Activated T-cell treated with anti-CD3 and anti-CD28 coated beads, Interleukin-2, amount 50 U/mL, for 48 hours (primary cell): ENCODE measurements around the gene DIAPH1.
"Not testable (repeated sequence)": the region's sequence is repeated elsewhere in the genome, so short reads cannot be mapped to it uniquely, and the experiment has no call there.

Experiments
- DNase-seq, 2 experiments: peaks; one replicate each; pipeline ENCODE4 v3.0.0-alpha.2; 2020

DIAPH1 gene

DNA sequence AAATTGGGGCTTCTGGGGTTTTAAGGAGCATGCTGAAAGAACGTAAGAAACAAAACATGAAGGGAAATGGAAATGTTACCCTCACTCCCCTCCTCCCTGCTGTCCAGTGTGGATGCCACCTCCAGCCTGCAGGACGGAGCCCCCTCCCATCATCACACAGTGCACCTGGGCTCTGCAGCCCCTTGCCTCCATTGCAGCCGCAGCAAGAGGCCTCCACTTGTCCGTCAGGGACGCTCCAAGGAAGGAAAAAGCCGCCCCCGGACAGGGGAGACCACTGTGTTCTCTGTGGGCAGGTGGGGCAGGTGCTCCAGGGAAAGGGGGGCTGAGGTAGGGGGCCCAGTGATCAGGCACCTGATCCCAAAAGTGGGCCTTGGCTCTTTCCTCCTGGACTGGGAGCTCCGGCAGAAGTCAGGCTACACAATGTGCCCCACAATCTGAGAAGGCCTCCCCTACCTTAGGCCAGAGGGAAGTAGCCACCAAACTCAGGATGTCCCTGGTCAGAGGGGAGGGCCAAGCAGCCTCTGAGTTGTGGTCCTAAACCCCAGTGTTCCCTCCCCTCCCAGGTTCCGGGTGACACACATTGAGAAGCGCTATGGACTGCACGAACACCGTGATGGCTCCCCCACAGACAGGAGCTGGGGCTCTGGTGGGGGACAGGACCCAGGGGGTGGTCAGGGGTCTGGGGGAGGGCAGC, 20.7 kb upstream of the DIAPH1 start:
- DNase-seq = no peak

DNA sequence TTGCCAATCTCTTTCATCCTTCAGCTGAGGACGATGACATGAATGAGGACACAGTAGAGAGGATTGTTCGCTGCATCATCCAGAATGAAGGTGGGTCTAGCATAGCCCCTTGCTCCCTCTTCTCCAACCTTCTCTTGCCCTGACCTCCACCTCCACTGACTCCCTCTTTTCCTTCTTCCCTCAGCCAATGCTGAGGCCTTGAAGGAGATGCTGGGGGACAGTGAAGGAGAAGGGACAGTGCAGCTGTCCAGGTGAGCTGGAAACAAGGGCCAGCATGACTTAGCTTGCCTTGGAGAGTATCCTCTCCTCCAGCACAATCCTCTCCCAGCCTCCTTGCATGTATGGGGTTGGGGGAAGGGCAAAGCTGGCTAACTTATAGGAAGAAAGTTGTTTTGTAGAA, 20.0 kb upstream of the DIAPH1 start:
- DNase-seq = no peak

DNA sequence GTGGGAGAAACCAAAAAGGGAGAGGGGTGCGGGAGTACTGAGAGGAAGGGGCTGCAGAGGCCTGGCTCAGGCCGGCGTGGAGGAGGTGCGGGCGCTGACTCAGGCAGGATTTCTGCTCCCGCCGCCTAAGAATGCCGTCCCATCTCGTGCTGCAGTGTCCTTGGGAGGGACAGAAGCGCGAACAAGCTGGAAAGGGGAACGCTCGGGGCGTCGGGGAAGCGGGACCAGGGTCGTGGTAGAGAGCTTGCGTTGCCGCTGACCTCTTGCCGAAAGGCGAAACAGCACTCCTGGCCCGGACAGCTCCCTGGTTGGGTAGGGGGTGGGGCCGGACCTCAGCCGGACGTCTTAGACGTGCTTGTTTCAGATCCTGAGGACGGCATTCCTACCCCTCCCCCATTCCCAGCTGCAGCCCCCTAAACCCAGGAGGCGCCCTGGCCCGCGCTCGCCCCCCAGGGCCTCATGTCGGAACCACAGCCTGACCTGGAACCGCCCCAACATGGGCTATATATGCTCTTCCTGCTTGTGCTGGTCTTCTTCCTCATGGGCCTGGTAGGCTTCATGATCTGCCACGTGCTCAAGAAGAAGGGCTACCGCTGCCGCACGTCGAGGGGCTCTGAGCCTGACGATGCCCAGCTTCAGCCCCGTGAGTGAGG, 19.1 kb upstream of the DIAPH1 start:
- DNase-seq = peak; percentile 73 to 78

DNA sequence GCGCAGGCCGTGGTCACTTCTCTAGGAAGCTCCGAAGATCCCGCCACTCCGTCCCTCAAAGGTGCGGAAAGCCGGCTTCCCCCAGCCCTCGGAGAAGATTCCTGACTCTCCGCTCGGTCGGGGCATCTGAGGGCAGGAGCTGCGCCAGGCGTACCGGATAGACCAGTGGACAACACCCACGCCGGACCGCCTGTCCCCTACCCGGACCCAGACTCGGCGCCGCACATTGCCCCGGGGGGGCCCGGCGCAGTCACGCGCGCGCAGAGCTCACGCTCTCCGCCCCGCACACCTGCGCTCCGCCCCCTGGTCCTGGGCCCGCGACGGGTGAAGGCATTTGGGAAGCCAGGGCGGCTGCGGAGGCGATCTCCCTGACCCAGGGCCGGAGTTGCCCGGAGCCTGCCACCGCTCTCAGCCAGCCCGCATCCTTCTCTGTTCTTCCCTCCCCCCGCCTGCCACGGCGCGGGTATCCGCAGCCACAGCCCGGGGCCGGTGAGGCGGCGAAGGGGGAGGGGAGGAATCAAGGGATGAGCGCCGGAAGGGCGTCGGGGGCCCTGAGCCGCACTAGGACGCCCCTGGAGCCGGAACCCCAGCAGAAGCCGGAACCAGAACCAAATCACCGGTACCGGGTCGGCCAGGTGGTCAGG, 18.4 kb upstream of the DIAPH1 start:
- peak; percentile 72 to 77 for DNase-seq

DNA sequence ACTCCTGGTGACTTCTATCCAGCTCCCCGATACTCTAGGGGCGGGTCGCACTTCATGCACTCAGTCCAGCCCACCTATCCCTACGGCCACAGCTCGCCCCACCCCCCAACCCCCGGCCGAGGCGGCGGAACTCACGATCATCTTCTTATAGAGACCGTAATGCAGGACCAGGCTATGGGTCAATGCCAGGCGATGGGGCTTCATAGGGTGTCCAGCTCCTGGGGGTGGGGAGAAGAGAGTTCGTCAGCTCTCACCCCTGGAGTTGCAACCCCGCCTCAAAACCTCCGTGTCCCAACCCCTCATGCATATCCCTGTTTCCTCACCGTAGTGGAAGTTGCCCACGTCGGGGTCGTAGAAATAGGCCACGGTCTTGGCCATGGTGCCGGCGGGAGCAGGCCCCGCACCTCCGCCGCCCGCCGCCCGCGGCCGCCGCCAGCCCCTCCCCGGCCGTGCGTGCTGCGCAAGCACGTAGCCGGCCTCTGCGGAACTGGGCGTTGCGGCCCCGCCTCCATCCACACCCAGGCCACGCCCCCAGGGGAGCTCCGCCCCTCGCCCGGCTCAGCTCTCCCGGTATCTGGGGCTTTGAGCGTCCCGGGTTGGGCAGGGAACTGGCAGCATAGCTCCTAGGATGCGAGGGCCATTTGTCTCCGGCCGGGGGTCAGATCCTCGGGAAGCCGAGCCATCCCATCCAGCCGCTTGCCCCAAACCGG, 17.8 kb upstream of the DIAPH1 start, which contains the start of the genes HDAC3 and RELL2:
Gene HDAC3, minus strand, starts transcription at position 437 of the 710 bp plus-strand sequence. Its CDS starts 59 bp downstream, at position 378.
Gene RELL2, plus strand, starts transcription at position 585 of the 710 bp plus-strand sequence. CDS start 1,229 bp downstream, outside the sequence.
- peak; percentile 96 to 98 for DNase-seq

DNA sequence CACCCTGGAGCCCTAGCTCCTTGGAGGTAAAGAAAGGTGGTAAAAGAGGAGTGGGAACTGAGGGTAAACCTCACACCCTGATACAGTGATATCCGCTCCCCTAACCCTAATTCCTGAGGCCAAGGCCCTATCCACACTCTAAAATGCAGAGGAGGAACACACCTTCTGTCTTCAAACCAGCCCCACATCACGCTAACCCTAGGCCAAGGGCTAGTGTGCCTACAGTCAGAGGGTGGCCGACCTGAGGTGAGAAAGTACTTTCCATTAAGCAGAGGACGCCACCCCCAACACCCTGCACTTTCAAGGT, 17.3 kb upstream of the DIAPH1 start:
- no peak for DNase-seq

DNA sequence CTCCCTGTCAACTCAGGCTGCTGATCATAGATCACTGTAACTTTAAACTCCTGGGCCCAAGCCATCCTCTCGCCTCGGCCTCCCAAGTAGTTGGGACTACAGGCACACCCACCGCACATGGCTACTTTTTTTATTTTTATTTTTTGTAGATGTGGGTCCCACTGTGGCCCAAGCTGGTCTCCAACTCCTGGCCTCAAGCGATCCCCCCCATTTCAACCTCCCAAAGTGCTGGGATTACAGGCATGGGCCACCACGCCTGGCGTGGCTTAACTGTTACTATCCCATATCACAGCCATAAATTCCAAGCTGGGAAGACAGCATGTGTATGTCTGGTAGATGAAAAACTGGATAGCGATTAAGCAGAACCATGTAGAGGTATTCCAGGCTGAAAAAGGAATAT, 16.8 kb upstream of the DIAPH1 start:
- peak in 1 of 2 experiments; percentile 1 for DNase-seq

DNA sequence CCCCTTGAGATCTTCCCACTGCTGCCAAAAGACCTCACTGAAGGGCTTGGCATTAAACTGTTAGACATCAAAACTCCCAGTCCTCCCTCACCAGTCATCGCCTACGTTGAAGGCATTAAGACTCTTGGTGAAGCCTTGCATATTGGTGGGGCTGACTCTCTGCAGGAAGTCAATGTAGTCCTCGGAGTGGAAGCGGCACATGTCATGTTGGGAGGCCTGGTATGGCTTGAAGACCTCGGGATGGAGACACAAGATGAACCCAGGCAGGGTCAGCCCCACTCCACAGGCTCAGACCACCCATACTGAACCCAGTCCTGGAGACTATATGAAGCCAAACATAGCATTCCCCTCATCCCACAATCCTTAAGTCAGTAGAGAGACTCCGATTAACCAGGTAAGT, 15.9 kb upstream of the DIAPH1 start:
- DNase-seq = peak; percentile 15

DNA sequence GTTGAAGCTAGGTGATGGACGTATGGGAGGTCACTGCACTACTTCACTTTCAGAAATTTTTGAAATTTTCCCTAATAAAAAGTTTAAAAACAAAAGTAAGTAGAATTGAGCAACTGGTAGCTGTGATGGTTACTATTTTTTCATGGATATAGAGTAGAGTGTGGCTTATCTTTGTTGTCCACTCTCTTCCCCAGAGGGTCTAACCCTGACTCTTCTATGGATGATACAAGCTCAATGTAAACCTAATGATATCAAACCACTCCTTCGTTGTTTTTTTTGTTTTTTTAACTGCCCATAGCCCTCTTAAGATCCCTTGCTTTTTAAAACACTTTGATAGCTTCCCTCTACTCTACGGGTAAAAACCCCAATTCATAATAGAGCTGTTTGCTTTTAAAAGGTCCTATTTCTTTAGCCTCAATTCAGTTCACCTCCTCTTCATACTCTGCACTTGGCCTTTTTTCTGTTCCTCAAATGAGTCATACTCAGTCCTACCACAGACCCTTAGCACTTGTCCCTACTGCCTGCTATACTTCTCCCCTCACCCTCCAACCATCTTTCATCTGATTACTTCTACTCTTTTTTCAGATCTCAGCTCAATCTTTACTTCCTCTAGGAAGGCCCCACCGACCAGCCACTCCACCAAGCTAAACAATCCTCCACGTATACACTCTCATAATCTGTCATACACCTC, 15.2 kb upstream of the DIAPH1 start:
- peak; percentile 14 to 17 for DNase-seq

DNA sequence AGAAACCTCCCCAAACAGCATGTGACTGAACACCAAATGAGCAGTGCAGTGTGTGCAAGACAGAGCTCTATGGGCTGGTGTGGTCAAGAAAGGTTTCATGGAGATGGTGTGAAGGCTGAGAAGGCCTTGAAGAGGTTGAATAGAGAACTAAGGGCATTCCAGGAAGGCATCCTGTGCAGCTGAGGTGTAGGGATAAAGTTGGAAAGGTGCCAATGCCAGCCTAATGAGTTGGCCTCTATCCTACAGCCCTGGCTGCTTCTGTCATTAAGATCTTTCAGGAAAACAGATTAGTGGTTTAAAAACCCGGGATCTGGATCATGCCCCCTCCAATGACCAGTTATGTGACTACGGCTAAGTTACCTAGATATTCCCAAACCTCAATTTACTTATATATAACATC, 13.8 kb upstream of the DIAPH1 start:
- DNase-seq = peak in 1 of 2 experiments; percentile 7

DNA sequence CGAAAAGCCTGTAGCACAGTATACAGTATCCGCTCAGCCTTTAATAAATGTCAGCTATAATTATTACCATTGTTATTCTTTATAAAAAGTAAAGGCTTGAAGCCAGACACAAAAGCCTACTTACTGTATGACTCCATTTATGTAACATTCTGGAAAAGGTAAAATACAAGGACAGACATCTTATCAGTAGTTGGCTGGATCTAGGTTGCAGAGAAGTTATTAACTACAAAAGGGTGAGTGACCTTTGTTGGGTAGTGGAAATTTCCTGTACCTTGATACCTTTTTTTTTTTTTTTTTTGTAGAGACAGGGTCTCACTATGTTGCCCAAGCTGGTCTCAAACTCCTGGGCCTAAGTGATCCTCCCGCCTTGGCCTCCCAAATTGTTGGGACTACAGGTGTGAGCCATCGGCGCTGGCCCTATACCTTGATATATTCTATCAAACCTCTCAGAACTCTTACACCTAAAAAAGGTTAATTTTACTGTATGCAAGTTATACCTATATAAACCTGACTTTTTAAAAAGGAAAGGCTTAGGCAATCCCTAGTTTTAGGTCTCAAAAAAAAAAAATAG, 11.9 kb upstream of the DIAPH1 start:
- DNase-seq = no peak

DNA sequence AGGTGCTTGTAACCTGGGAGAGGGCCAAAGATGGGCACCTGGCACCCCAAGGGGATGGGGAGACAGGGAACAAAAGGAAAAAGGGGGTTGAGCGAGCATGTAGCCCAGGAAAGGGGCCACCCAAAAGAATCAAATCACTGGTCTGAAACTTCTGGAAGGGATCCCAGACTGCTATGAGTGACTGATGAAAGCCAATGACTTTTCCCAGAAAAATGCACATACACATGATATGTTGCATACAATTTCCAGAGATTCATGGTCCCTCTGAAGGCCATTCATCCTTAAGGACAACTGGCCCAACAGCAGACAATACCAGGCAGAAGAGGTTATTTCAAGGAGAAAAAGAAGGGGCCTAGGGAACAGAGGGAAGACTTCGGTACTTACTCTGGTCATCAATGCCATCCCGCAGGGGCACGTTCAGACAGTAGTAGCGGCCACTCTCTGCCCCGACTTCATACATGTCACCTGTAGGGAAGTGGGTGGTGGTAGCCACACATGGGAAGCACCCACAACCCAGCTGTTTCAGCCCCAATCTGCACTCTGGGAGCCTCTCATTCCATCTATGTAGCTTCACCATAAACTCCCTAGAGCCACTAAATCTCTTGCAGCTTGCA, 9.5 kb upstream of the DIAPH1 start:
- no peak for DNase-seq

DNA sequence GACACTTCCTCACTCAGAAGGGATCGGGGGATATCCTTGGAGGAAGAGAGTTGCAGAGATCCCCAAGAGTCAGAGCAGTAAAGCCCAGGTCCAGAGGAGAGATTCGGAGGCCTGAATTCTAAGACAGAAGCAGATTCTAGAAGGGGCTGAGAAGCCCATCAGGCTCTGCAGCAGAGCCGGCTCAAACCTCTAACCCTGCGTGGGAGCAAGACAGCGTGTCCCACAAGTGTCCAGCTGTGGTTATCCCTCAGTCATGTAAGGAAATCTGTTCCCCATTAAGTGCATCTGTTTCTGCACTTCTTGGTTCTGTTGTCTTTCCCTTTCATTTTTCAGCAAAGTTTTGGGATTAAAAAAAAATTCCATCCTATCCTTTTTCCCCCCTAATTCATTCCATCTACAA, 4.8 kb upstream of the DIAPH1 start:
- DNase-seq = no peak

DNA sequence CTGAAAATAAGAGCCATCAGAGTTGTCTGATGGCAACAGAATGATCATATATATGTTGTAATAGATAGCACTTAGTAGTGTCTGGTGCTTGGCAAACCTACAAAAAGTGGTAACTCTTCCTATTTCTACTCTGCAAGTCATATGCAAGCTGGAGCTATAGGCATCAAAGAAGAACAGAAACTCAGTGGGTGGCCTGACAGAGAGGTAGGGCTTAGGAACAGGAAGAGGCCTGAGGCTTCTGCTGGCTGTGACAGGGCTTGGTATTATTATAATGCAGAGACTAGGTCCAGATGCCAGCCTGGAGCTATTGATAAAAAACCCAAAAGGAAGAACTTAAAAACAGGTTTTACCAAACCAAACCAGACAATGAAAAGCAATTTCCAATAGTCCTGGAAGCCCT, 4.4 kb upstream of the DIAPH1 start:
- DNase-seq = no peak

DNA sequence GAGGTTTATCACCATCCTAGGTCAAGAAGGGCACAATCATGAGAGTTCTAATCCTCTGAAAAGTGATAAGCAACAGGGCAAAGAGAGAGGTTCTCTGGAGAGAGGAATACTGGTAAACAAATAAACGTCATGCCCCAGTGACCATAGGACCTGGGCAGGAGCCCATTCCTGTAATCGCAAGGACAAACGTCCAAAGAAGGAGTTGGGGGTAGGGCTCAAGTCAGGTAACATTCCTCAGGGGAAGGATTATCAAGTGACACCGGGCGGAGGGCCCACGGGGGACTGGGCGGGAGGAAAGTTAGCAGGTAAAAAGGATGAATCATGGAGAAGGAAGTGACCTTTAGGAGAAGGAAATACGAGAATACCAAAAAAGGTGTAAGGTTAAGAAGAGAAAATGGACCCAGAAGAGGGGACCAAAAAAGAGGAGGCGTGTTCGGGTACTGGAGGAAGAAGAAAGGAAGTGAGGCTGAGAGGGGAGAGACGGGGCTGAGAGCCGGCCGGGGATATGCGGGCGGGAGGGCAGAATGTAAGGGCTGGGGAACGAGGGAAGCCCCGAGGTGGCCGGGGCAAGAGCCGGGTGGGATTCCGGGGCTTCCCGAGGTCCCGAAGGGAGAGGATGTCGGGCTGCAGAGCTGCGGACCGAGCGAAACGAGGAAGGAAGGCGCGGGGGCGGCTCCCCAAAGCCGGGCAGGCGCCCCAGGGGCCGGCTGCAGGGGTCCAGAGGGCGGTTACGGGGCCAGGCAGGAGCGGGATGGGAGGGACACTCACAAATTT, 583 bp downstream of the DIAPH1 start:
- DNase-seq = peak; percentile 78 to 80

DNA sequence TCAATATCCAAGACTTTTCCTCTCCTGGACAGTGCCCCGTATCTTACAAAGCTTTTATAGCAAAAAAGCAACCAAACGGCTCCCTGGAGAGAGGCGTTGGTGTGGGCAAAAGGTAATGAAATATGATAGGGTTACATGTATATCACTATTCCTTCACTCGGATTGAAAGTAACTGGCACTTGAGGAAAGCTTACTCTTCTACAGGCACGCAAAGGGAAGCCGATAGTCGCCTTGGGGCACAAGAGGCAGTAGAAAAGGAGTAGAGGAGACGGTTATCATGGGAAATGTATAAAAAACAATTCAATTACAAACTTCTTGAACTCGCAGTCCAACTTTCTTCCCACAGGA, 1.1 kb downstream of the DIAPH1 start:
- DNase-seq = no peak

DNA sequence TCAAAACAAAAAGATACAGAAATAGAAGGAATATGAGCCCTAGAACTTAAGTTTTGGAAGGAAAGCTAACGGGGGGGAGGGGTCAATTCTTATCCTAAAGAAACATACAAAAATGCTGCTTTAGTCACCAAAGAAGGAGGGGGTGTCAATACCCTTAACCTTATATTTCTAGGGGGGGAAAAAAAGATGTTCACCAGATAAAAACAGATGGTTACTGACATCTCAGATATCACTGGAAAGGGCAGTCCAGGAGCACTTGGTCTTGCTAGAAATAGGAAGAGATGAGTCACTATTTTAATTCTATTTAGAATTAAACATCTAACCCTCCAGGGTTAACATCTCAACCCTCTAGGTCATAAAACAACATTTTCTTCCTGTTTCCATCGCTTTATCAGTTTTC, 1.7 kb downstream of the DIAPH1 start:
- no peak for DNase-seq

DNA sequence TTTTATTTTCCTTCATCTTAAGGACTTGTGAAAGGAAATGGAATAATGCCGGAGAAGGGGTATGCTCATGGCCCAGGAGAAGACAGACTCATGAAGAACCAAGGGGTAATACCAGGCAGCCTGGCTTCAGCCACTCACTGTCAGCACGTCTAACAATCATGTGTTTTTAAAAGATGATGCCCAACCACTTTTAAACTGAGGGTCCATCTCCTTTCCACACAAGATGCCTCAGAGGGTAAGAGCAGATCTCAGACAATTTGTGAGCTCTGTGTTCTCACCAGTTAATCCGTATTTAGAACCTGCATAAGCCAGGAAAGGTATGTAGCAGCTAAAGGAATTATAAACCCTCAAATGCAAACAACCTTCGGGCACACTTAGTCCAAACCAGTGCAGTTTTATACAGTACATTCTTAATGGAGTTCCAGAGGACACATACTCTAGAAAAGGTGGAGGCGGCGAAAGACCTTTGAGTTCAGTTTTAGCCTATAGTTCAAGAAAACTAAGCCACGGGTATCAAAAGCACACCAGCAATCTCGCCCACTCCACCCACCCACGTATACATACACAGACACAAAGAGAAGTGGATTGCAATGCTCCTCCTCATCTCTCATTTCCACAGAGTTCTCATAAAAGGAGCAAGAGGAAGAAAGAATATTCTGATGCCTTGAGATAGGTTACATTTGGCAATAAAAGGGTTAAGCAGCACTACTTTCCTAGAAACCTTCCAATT, 2.6 kb downstream of the DIAPH1 start:
- DNase-seq = no peak

DNA sequence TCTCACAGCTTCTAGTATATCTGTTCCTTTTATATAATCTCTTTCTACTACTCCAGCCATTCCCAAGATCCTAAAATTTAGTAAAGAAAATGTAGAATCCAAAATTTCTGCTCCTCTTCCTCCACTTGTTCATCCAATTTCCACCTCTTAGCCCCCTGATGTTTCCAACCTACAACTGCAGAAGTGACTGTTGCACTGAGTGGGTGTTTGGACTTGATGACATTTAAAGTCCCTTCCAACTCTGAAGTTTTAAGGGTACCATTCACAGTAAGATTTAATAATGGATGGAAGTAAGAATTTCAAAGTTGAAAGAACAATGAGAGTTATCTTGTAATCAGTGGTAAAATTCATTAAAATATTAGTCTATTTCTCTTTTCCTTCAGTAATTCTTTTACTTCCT, 5.5 kb downstream of the DIAPH1 start:
- DNase-seq = no peak

DNA sequence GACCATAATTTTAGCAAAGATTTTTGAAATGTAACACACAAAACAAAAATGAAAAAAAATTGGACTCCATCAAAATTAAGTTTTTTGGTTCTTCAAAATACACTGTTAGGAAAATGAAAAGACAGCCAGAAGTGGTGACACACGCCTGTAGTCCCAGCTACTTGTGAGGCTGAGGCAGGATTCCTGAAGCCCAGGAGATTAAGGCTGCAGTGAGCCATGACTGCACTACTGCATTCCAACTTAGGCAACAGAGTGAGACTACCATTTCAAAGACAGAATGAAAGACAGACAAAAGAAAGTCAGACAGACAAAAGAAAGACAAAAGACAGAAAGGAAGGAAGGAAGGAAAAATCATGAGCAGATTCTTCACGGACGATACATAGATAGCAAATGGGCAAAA, 7.5 kb downstream of the DIAPH1 start:
- no peak for DNase-seq

DNA sequence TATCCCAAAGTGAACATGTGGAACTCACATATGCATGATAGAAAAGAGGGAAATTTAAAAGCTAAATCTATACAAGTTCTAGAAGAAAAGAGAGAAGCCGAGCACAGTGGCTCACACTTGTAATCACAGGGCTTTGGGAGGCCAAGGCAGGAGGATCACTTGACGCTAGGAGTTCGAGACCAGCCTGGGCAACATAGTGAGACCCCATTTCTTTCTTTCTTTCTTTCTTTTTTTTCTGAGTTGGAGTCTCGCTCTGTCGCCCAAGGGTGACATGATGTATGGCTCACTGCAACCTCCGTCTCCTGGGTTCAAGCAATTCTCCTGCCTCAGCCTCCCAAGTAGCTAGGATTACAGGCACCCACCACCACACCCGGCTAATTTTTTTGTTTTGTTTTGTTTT, 8.9 kb downstream of the DIAPH1 start:
- DNase-seq = not testable (repeated sequence)
